RWPE1 (cell line): ENCODE data around the gene MAP3K8.

ENCODE experiments used
- CTCF ChIA-PET: fragments of 350-600 bp; sonication (Branson Sonifier 250); formaldehyde crosslinking; extraction: SDS; loops from one replicate; lab custom pipeline; 2021; lab: Yijun Ruan, JAX
- POLR2A ChIA-PET: fragments of 400-600 bp; formaldehyde crosslinking; extraction: SDS; loops from one replicate; lab custom pipeline; 2020; ENCODE audit warnings: antibody characterized with exemption; ENCODE audit not compliant: low non-redundant PET; lab: Yijun Ruan, JAX
- DNase-seq: peaks from one replicate; pipeline ENCODE4 v3.0.0; 2012; ENCODE audit warnings: low spot score
- H3K27ac ChIP-seq: fragments of 450-650 bp; 2 replicates; pipeline ENCODE4 v1.5.1; 2017
- TF ChIP-seq, protein P1 (sequence below): fragments of 450-650 bp; conservative IDR thresholded peaks from 2 replicates; pipeline ENCODE4 v1.5.1; 2017; ENCODE audit warnings: low read depth, mild to moderate bottlenecking

Gene MAP3K8

DNA sequence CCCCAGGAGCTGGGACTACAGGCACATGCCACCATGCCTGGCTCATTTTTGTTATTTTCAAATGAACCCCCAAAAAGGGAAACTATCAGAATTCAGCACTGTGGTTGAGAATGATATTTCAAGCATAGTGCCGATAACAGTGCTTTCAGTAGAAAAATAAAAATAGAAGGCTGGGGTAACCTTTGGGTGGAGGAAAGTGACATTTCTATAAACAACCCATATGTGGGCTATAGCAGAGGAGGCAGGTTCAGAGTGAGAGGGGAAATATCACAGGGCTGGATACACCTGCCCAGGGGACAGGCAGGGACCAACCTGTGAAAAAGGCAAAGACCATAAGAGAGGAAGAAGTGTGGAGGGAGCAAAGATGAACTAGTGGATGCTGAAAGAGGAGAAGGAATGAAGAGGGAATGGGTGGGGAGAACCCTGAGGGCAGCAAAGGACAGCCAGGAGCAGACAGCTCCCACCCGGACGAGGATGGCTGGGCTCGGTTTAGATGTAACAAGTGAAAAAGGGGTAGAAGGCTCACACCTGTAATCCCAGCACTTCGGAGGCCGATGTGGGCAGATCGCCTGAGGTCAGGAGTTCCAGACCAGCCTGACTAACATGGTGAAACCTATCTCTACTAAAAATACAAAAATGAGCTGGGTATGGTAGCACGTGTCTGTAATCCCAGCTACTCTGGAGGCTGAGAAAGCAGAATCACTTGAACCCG, 56.5 kb downstream of the MAP3K8 start:
- H3K27ac ChIP-seq: no peak overlapping the region
- CTCF ChIA-PET: interaction anchor here (0.6 kb wide), 1 partner anchor 42 kb away, joined by 4 read pairs; no protein-coding TSS in a partner anchor
- TF ChIP-seq, protein P1, sequence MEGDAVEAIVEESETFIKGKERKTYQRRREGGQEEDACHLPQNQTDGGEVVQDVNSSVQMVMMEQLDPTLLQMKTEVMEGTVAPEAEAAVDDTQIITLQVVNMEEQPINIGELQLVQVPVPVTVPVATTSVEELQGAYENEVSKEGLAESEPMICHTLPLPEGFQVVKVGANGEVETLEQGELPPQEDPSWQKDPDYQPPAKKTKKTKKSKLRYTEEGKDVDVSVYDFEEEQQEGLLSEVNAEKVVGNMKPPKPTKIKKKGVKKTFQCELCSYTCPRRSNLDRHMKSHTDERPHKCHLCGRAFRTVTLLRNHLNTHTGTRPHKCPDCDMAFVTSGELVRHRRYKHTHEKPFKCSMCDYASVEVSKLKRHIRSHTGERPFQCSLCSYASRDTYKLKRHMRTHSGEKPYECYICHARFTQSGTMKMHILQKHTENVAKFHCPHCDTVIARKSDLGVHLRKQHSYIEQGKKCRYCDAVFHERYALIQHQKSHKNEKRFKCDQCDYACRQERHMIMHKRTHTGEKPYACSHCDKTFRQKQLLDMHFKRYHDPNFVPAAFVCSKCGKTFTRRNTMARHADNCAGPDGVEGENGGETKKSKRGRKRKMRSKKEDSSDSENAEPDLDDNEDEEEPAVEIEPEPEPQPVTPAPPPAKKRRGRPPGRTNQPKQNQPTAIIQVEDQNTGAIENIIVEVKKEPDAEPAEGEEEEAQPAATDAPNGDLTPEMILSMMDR: no peak
- POLR2A ChIA-PET: no interaction called here
- DNase-seq: no peak

DNA sequence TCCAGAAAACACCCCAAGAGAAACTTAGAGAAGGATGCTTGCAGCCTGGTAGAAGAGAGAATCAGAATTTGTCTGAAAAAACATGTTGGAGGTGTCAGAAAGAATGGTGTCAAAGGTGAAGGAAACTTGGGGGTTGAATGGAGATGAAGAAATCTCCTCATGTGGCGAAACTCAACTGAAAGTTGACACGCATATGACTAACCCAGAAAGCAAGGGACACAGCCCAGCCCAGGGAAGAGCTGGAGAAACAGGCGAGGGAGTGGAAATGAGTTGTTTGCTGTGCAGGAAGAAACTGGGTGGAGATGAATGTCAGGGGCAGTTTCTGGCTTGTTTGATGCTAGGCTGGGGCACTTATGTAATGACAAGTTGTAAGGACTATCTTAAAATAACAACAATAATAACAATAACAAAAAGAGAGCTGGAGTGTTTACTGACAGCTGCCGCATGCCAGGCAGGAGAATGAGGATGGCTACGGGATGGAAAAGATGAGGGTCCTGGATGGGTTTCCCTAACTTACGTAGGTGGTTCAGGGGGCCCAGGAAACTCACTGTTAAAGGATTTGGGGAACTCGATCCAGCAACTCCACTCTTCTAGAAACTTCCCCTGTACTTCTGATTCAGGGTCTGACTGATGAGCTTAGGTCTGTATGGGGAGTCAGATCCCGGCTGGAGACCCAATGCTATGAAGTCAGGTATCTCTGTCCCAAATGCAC, 57.4 kb downstream of the MAP3K8 start:
- H3K27ac ChIP-seq: no peak overlapping the region
- CTCF ChIA-PET: no interaction called here
- DNase-seq: peak; percentile 25
- TF ChIP-seq, protein P1: no peak
- POLR2A ChIA-PET: no interaction called here

DNA sequence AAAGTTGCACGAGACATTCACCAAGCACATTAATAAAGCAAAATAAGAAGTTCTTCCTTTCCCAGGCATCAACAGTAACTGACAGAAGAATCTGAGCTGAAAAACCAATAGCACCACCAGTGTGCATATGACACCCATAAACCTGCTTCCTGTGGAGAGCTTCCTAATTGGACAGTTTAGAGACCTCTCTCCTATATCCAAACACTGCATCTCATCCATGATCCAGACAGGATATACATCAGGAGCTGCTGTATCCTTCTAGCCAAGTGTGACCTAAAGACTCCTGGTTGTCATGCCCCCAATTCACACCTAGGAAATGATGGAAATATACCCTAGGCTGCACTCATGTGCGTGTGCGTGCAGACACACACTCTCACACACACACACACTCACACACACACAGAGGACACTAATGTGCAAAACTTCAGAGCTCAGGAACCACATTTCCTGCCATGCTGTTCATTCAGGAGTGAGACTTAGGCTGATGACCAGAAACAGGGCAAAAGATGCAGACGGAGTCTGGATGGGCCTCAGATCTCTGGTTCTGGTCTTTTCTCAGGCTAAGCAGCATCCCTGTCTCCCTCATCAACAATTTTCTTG, 58.0 kb downstream of the MAP3K8 start:
- ChIA-PET CTCF (no interaction called here), POLR2A (no interaction called here)
- TF ChIP-seq, protein P1: no peak
- DNase-seq: no peak
- H3K27ac ChIP-seq: no peak overlapping the region

DNA sequence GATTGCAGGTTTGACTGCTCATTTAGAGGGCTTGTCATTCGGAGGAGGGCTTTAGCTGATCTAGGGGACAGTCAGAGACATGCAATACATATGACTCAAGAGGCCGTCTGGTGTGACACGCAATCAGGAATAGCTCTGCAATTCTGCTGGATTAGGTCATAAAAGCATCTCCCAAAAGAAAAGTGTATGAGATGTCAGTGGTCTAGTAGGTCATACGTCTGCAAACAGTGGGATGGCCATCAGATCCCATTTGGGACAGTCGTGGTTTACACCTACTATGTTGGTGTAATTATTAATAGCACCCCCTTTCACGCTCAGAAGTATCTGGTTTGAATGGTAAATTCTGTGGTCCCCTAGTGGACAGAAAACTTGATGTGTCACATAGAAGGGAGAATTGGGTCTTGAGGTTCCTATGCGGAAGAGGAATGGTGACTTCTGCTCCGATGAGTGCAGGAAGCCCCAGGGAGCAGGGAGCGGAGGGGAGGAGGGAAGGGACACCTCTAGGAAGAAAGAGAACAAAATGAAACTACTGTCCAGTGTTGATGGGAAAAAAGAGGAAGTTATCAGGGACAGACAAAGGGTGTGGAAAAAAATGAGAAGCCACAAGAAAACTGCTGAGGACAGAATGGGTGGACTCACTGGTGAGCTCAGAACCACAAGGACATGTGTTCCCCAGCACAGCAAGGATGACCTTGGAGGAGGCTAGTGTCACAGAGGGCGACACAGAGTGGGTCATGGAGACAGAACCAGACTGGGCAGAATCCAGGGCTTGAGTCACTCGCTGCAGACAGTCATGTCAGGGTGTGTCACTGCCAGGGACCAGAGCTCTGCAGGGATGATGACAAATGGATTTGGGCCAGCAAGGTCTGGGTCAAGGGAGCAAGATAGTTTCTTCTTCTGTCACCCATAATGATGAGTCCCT, 59.9 kb downstream of the MAP3K8 start:
- no peak for DNase-seq
- CTCF ChIA-PET: interaction anchor here (0.6 to 0.7 kb wide), 2 partner anchors 194 to 326 kb away, joined by 3 to 5 read pairs; no protein-coding TSS in a partner anchor
- no peak overlapping the region for H3K27ac ChIP-seq
- TF ChIP-seq, protein P1: no peak
- POLR2A ChIA-PET: no interaction called here

DNA sequence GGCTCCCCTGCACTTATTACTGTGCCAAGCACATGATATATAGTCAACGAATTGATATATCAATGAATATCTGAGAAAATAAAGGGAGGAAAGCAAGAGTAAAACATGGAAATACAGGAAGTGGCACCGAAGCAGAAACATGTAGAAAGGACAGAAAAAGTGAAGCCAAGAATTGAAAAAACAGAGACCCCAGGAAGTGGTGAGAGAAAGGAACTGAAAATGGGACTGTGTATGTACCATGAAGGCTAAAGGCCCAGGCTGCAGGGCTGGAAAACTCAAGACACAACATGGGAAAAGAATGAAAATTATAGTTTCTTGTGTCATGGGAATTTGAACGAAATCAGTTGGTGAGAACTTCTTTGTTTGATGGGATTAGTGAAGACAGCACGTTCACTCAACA, 60.6 kb downstream of the MAP3K8 start:
- TF ChIP-seq, protein P1: no peak
- H3K27ac ChIP-seq: no peak overlapping the region
- POLR2A ChIA-PET: no interaction called here
- no peak for DNase-seq
- CTCF ChIA-PET: interaction anchor here (0.7 kb wide), 1 partner anchor 511 kb away, joined by 3 read pairs; no protein-coding TSS in a partner anchor
